GM12878 (cell line): ENCODE data around the gene UFC1. TPM values are rescaled to one million over a fixed set of nuclear protein-coding genes. Genes with fewer than 3 reads are reported as not detected.

Experiments
- ATAC-seq: fragments of 200-7000 bp; cut with Tn5 transposase; 3 replicates; pipeline ENCODE4 v1.9.1; 2020; ENCODE audit warnings: mild to moderate bottlenecking, moderate library complexity
- BruUV-seq: library from RNA; stranded (reverse); fragments of 400-500 nt; replicated peaks from 2 replicates; lab custom pipeline; 2021; lab: Mats Ljungman, UMichigan
- CTCF ChIA-PET: fragments of 300-600 bp; sonication (Branson Sonifier 250); formaldehyde crosslinking; extraction: SDS; loops from one replicate; lab custom pipeline; 2021; ENCODE audit warnings: inconsistent platforms; lab: Yijun Ruan, JAX
- POLR2A ChIA-PET: fragments of 350-600 bp; formaldehyde crosslinking; extraction: SDS; loops from one replicate; lab custom pipeline; 2021; ENCODE audit warnings: inconsistent platforms; lab: Charles Lee
- RAD21 ChIA-PET: fragments of 300-600 bp; sonication (Branson Sonifier 250); formaldehyde crosslinking; loops from one replicate; lab custom pipeline; 2023; ENCODE audit warnings: antibody characterized with exemption; ENCODE audit not compliant: unreplicated experiment; lab: Charles Lee
- SMC1A ChIA-PET: fragments of 300-600 bp; sonication (Branson Sonifier 250); formaldehyde crosslinking; loops from one replicate; lab custom pipeline; 2023; ENCODE audit not compliant: unreplicated experiment, uncharacterized antibody; lab: Charles Lee
- DNase-seq: peaks from one replicate; pipeline ENCODE4 v3.0.0-alpha.2; 2011; ENCODE audit warnings: low read depth, low spot score
- FAIRE-seq: peaks from 3 replicates; lab custom pipeline; 2011; peaks lifted over from hg19 to GRCh38; lab: Jason Lieb, UNC
- H2AFZ ChIP-seq: 2 replicates; pipeline ENCODE4 v1.6.0; 2011; ENCODE audit warnings: low read depth, low read length, control low read depth; ENCODE audit not compliant: control insufficient read depth
- H3K27ac ChIP-seq: 2 replicates; pipeline ENCODE4 v1.5.1; 2011; ENCODE audit warnings: control low read depth; ENCODE audit not compliant: control insufficient read depth, insufficient read depth
- H3K27me3 ChIP-seq, 2 experiments: replicated peaks in 1 of 2; 2 replicates each; pipeline versions ENCODE4 v1.6.0 to v1.6.1; 2011; ENCODE audit warnings: low read length in 1 of 2; ENCODE audit not compliant: control insufficient read depth in 2 of 2, insufficient read depth in 2 of 2
- H3K36me3 ChIP-seq, 2 experiments: 2 replicates each; pipeline ENCODE4 v1.5.1; 2011; ENCODE audit warnings: low read length in 1 of 2; ENCODE audit not compliant: control insufficient read depth in 2 of 2, insufficient read depth in 2 of 2
- H3K4me1 ChIP-seq: 2 replicates; pipeline ENCODE4 v1.6.1; 2011; ENCODE audit warnings: mild to moderate bottlenecking, low read length, moderate library complexity, mixed read lengths; ENCODE audit not compliant: control insufficient read depth, insufficient read depth
- H3K4me2 ChIP-seq: 2 replicates; pipeline ENCODE4 v1.6.0; 2011; ENCODE audit warnings: control low read depth; ENCODE audit not compliant: control insufficient read depth, insufficient read depth
- H3K4me3 ChIP-seq: fragments of 200-600 bp; sonication (generic); 2 replicates; pipeline ENCODE4 v1.5.1; 2016
- H3K79me2 ChIP-seq: 2 replicates; pipeline ENCODE4 v1.6.0; 2011; ENCODE audit warnings: low read length; ENCODE audit not compliant: control insufficient read depth, insufficient read depth
- H3K9ac ChIP-seq: 2 replicates; pipeline ENCODE4 v1.8.0; 2011; ENCODE audit warnings: low read length, control low read depth, mixed read lengths; ENCODE audit not compliant: control insufficient read depth, insufficient read depth
- H3K9me3 ChIP-seq: replicated peaks from 3 replicates; pipeline ENCODE4 v1.5.1; 2011; ENCODE audit warnings: mild to moderate bottlenecking, low read length; ENCODE audit not compliant: control insufficient read depth, insufficient read depth
- H4K20me1 ChIP-seq: 2 replicates; pipeline ENCODE4 v1.6.0; 2011; ENCODE audit not compliant: control insufficient read depth, insufficient read depth
- EGR1 ChIP-seq, 2 experiments: IDR thresholded peaks; 1 replicate in 1 of 2; 2 replicates in 1 of 2; pipeline ENCODE4 v1.6.1; 2011 to 2012; ENCODE audit warnings: low read depth in 2 of 2, low read length in 2 of 2, borderline replicate concordance in 1 of 2, mild to moderate bottlenecking in 1 of 2, moderate library complexity in 1 of 2
- IKZF1 ChIP-seq: fragments of 450-650 bp; conservative IDR thresholded peaks from 2 replicates; pipeline ENCODE4 v1.6.1; 2017; ENCODE audit warnings: antibody characterized with exemption, mild to moderate bottlenecking
- PAX5 ChIP-seq: IDR thresholded peaks from 2 replicates; pipeline ENCODE4 v1.6.1; 2011; ENCODE audit warnings: low read depth, low read length, borderline replicate concordance
- SRF ChIP-seq, 2 experiments: IDR thresholded peaks; 2 replicates each; pipeline ENCODE4 v1.6.1; 2011; ENCODE audit warnings: low read depth in 2 of 2, low read length in 2 of 2, mild to moderate bottlenecking in 1 of 2, moderate library complexity in 1 of 2
- ZNF622 ChIP-seq: fragments of 450-650 bp; IDR thresholded peaks from 2 replicates; pipeline ENCODE4 v1.6.1; 2017; ENCODE audit warnings: mild to moderate bottlenecking, inconsistent platforms
- WGBS: methylation state at CpG from one replicate; pipeline ENCODE4 v1.1.6; 2016; ENCODE audit warnings: low lambda C conversion rate; ENCODE audit not compliant: insufficient replicate concordance, insufficient coverage; ENCODE audit errors: missing lambda C conversion rate; 5-methylcytosine and 5-hydroxymethylcytosine counted together
- in situ Hi-C: fragments of 300-500 bp; cut with MboI; formaldehyde crosslinking; loops from 9 replicates; pipeline ENCODE4 v1.14.3; 2018; ENCODE audit warnings: mixed read lengths
- intact Hi-C: fragments of 100-400 bp; cut with micrococcal nuclease; formaldehyde crosslinking; loops from one replicate; pipeline ENCODE4 v1.14.2; 2022; ENCODE audit not compliant: unreplicated experiment
- polyA plus RNA-seq, 11 experiments: library from polyadenylated mRNA; depleted of rRNA in 4 of 11; unstranded in 6 of 11; stranded (reverse) in 5 of 11; fragments of >200 nt; fragmentation: Nextera tagmentation in 4 of 11; fragmentation: Illumina TruSeq in 1 of 11; extraction: Ambion mirVana in 4 of 11; extraction: Trizol in 1 of 11; gene quantifications; 1 replicate in 1 of 11; 2 replicates in 10 of 11; pipeline versions ENCODE4 v1.2.1 to v1.2.3, GENCODE V29; 2011 to 2016; ENCODE audit warnings: inconsistent platforms in 2 of 11, missing spikeins in 2 of 11, low read depth in 1 of 11
- total RNA-seq, 4 experiments: library from RNA; depleted of rRNA in 3 of 4; stranded (reverse); fragments of >200 nt in 3 of 4; fragmentation: Illumina TruSeq in 1 of 4; extraction: Trizol in 1 of 4; gene quantifications; 2 replicates each; pipeline versions ENCODE4 v1.2.1 to v1.2.3, GENCODE V29; 2013 to 2021

The UFC1 gene
- total and polyA plus RNA-seq, 10 of the 15 experiments (the other 5 are each of a cell fraction or from before 2014, with no cell fraction given) = 95.9 to 239 (median 151) TPM

GRCh38 chr1:161176468-161177111 lies 22.8 kb downstream of the UFC1 start:
- H3K9ac ChIP-seq = peak overlapping the region; percentile 69
- DNase-seq = no peak
- H2AFZ ChIP-seq = no peak overlapping the region
- in situ Hi-C loops (no loop called here), intact Hi-C loops (no loop called here)
- RAD21 ChIA-PET = interaction anchor here (0.8 to 2.9 kb wide), 3 partner anchors 11 to 49 kb away, joined by 3 to 21 read pairs (median 10); partner anchors contain the start of genes NDUFS2, PPOX and TOMM40L
- no peaks in the 10 kb centered on the region for H3K27me3 ChIP-seq
- peak overlapping the region; percentile 87 for H3K4me2 ChIP-seq
- ATAC-seq = no peak; the same call in 2 of the 3 replicates
- no peaks in the 10 kb centered on the region for H4K20me1 ChIP-seq
- WGBS = 24% methylated on average over 16 of the region's 17 CpGs
- H3K4me3 ChIP-seq = peak overlapping the region; percentile 90
- no peaks in the 10 kb centered on the region for H3K9me3 ChIP-seq
- POLR2A ChIA-PET = interaction anchor here (0.6 to 1.9 kb wide), 4 partner anchors 10 to 546 kb away, joined by 7 to 14 read pairs (median 8); partner anchors contain the start of genes NDUFS2 and PPOX
- CTCF ChIA-PET = interaction anchor here (1.0 to 3.7 kb wide), 7 partner anchors 9 to 206 kb away, joined by 3 to 44 read pairs (median 7); partner anchors contain the start of genes PPOX and TOMM40L
- TF ChIP-seq EGR1 (IDR thresholded peaks at IDR 0.05; ENCODE audit: borderline replicate concordance in 1 of 2, low read depth in 2 of 2, low read length in 2 of 2) (0 out of 3 replicates have a peak, but pooled peaks of 1 of the 2 experiments have one; percentile 1), IKZF1 (0 out of 2 replicates have a peak, but pooled peaks have one; percentile 4), ZNF622 (no peak), PAX5 (peak; percentile 98), SRF (IDR thresholded peaks at IDR 0.05; ENCODE audit: low read depth in 2 of 2, low read length in 2 of 2) (no peak)
- TSS peak; percentile 58 for BruUV-seq
- SMC1A ChIA-PET = interaction anchor here (0.9 to 1.9 kb wide), 5 partner anchors 11 to 208 kb away, joined by 3 to 10 read pairs (median 4); partner anchors contain the start of genes PPOX and TOMM40L
- peak overlapping the region; percentile 87 for H3K27ac ChIP-seq
- H3K79me2 ChIP-seq = peaks cover 23% of the 10 kb centered on the region
- peaks cover 27% of the 10 kb centered on the region for H3K4me1 ChIP-seq
- peaks cover 7 to 30% of the 10 kb centered on the region in 2 experiments for H3K36me3 ChIP-seq
- FAIRE-seq = no peak
